ENCODE results near the gene EVX2. TPM values are rescaled to one million over a fixed set of nuclear protein-coding genes. Genes with fewer than 3 reads are reported as not detected.

The EVX2 gene
- total RNA-seq, 4 donors from 2014 or later = 0.16 TPM; not detected in 3

DNA sequence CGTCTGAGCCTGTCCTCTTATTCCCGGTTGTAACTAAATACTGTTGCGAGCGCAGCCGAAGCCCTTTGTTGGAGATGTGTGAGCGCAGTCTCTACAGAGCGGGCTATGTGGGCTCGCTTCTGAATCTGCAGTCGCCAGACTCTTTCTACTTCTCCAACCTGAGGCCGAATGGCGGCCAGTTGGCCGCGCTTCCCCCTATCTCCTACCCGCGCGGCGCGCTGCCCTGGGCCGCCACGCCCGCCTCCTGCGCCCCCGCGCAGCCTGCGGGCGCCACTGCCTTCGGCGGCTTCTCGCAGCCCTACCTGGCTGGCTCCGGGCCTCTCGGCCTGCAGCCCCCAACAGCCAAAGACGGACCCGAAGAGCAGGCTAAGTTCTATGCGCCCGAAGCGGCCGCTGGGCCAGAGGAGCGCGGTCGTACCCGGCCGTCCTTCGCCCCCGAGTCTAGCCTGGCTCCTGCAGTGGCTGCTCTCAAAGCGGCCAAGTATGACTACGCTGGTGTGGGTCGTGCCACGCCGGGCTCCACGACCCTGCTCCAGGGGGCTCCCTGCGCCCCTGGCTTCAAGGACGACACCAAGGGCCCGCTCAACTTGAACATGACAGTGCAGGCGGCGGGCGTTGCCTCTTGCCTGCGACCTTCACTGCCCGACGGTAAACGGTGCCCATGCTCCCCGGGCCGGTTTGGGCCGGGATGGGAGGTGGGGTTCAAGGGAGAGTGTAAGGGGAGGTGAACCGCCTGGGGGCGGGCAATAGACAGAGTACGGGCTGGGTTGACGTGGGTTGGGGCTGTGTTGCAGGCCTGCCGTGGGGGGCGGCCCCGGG is 16.2 kb upstream of the EVX2 start, which contains the start of gene HOXD12:
Gene HOXD12 (plus strand): TSS at position 68 of the 819 bp plus-strand sequence. CDS start 7 bp downstream, at position 75.
- TF ChIP-seq, protein P1, sequence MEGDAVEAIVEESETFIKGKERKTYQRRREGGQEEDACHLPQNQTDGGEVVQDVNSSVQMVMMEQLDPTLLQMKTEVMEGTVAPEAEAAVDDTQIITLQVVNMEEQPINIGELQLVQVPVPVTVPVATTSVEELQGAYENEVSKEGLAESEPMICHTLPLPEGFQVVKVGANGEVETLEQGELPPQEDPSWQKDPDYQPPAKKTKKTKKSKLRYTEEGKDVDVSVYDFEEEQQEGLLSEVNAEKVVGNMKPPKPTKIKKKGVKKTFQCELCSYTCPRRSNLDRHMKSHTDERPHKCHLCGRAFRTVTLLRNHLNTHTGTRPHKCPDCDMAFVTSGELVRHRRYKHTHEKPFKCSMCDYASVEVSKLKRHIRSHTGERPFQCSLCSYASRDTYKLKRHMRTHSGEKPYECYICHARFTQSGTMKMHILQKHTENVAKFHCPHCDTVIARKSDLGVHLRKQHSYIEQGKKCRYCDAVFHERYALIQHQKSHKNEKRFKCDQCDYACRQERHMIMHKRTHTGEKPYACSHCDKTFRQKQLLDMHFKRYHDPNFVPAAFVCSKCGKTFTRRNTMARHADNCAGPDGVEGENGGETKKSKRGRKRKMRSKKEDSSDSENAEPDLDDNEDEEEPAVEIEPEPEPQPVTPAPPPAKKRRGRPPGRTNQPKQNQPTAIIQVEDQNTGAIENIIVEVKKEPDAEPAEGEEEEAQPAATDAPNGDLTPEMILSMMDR (IDR thresholded peaks at IDR 0.05; ENCODE audit: low read depth) = no peak

- TF ChIP-seq, protein P1 (IDR thresholded peaks at IDR 0.05; ENCODE audit: low read depth) = no peak
Measured at GRCh38 chr2:176099159-176099727, 15.5 kb upstream of the EVX2 start.

GRCh38 chr2:176098366-176099158 is 14.8 kb upstream of the EVX2 start:
- TF ChIP-seq, protein P1 (IDR thresholded peaks at IDR 0.05; ENCODE audit: low read depth) = no peak

GRCh38 chr2:176097820-176098365 is 14.1 kb upstream of the EVX2 start:
- TF ChIP-seq, protein P1 (IDR thresholded peaks at IDR 0.05; ENCODE audit: low read depth) = no peak

GRCh38 chr2:176096986-176097819 is 13.4 kb upstream of the EVX2 start:
- TF ChIP-seq, protein P1 (IDR thresholded peaks at IDR 0.05; ENCODE audit: low read depth) = no peak

- TF ChIP-seq, protein P1 (IDR thresholded peaks at IDR 0.05; ENCODE audit: low read depth) = no peak
Measured at GRCh38 chr2:176096243-176096985, 12.7 kb upstream of the EVX2 start.

Data from subcutaneous adipose tissue (tissue), 4 donors.